H9 (cell line): ENCODE measurements around the gene TEX26. TPM values are rescaled to one million over a fixed set of nuclear protein-coding genes. Genes with fewer than 3 reads are reported as not detected.

Source experiments
- DNase-seq: peaks from one replicate; pipeline ENCODE4 v3.0.0-alpha.2; 2017
- H2AFZ ChIP-seq: one replicate; pipeline ENCODE4 v1.6.1; 2013; ENCODE audit warnings: mild to moderate bottlenecking, low read length, control low read depth, moderate library complexity
- H2AK5ac ChIP-seq: 2 replicates; pipeline ENCODE4 v1.6.1; 2013; ENCODE audit warnings: low read length, control low read depth, mixed read lengths; ENCODE audit not compliant: insufficient read length
- H2BK120ac ChIP-seq: one replicate; pipeline ENCODE4 v1.6.1; 2013; ENCODE audit warnings: low read depth, mild to moderate bottlenecking, low read length, control low read depth, inconsistent platforms; ENCODE audit not compliant: poor library complexity, severe bottlenecking
- H2BK12ac ChIP-seq: 2 replicates; pipeline ENCODE4 v1.6.1; 2013; ENCODE audit warnings: low read length, control low read depth, mixed read lengths, low read depth; ENCODE audit not compliant: insufficient read length
- H2BK15ac ChIP-seq: 2 replicates; pipeline ENCODE4 v1.6.1; 2013; ENCODE audit warnings: low read depth, low read length, control low read depth
- H2BK20ac ChIP-seq: one replicate; pipeline ENCODE4 v1.6.1; 2013; ENCODE audit warnings: low read depth, mild to moderate bottlenecking, low read length, control low read depth, inconsistent platforms; ENCODE audit not compliant: poor library complexity, severe bottlenecking
- H2BK5ac ChIP-seq: 2 replicates; pipeline ENCODE4 v1.6.1; 2013; ENCODE audit warnings: low read length, control low read depth, mixed read lengths; ENCODE audit not compliant: insufficient read length
- H3K14ac ChIP-seq: 2 replicates; pipeline ENCODE4 v1.6.1; 2013; ENCODE audit warnings: low read length, control low read depth; ENCODE audit not compliant: insufficient read depth
- H3K18ac ChIP-seq: 2 replicates; pipeline ENCODE4 v1.6.1; 2013; ENCODE audit warnings: low read depth, mild to moderate bottlenecking, mixed read lengths, low read length, control low read depth; ENCODE audit not compliant: insufficient read length
- H3K23ac ChIP-seq: 2 replicates; pipeline ENCODE4 v1.6.1; 2013; ENCODE audit warnings: low read length, control low read depth, mixed read lengths, low read depth; ENCODE audit not compliant: insufficient read length
- H3K23me2 ChIP-seq: 2 replicates; pipeline ENCODE4 v1.6.1; 2013; ENCODE audit warnings: low read depth, mild to moderate bottlenecking, mixed read lengths, low read length, control low read depth; ENCODE audit not compliant: insufficient read length, poor library complexity, severe bottlenecking
- H3K27ac ChIP-seq: 2 replicates; pipeline ENCODE4 v1.5.1; 2013; ENCODE audit warnings: low read length, control low read depth, mixed read lengths, low read depth; ENCODE audit not compliant: insufficient read length
- H3K27me3 ChIP-seq: 2 replicates; pipeline ENCODE4 v1.6.1; 2013; ENCODE audit warnings: low read length, control low read depth, inconsistent platforms; ENCODE audit not compliant: insufficient read depth
- H3K4ac ChIP-seq: 2 replicates; pipeline ENCODE4 v1.6.1; 2013; ENCODE audit warnings: low read depth, mild to moderate bottlenecking, control low read depth, inconsistent platforms, low read length, moderate library complexity
- H3K4me1 ChIP-seq: 2 replicates; pipeline ENCODE4 v1.6.1; 2013; ENCODE audit warnings: low read length, control low read depth, inconsistent platforms; ENCODE audit not compliant: insufficient read depth
- H3K4me2 ChIP-seq: 2 replicates; pipeline ENCODE4 v1.6.1; 2013; ENCODE audit warnings: low read length, control low read depth, mixed read lengths; ENCODE audit not compliant: insufficient read length, insufficient read depth
- H3K56ac ChIP-seq: 2 replicates; pipeline ENCODE4 v1.6.1; 2013; ENCODE audit warnings: low read depth, mild to moderate bottlenecking, mixed read lengths, low read length, control low read depth; ENCODE audit not compliant: insufficient read length
- H3K79me1 ChIP-seq: 2 replicates; pipeline ENCODE4 v1.6.1; 2013; ENCODE audit warnings: low read depth, mild to moderate bottlenecking, moderate library complexity, low read length, control low read depth, inconsistent platforms; ENCODE audit not compliant: insufficient read depth, poor library complexity, severe bottlenecking
- H3K79me2 ChIP-seq: 2 replicates; pipeline ENCODE4 v1.6.1; 2013; ENCODE audit warnings: low read length, control low read depth, inconsistent platforms; ENCODE audit not compliant: insufficient read depth
- H3K9ac ChIP-seq: 2 replicates; pipeline ENCODE4 v1.6.1; 2013; ENCODE audit warnings: low read length, control low read depth, mixed read lengths; ENCODE audit not compliant: insufficient read length; ENCODE audit errors: extremely low read depth
- H3K9me3 ChIP-seq: one replicate; pipeline ENCODE4 v1.6.1; 2013; ENCODE audit warnings: low read depth, low read length, inconsistent platforms; ENCODE audit not compliant: control insufficient read depth
- H3T11ph ChIP-seq: one replicate; pipeline ENCODE4 v1.6.1; 2013; ENCODE audit warnings: mild to moderate bottlenecking, low read length, control low read depth, inconsistent platforms
- H4K20me1 ChIP-seq: one replicate; pipeline ENCODE4 v1.6.1; 2013; ENCODE audit not compliant: control insufficient read depth, insufficient read length, insufficient read depth
- H4K5ac ChIP-seq: 2 replicates; pipeline ENCODE4 v1.6.1; 2013; ENCODE audit warnings: low read depth, mild to moderate bottlenecking, mixed read lengths, low read length, control low read depth; ENCODE audit not compliant: insufficient read length
- H4K8ac ChIP-seq: replicated peaks from 2 replicates; pipeline ENCODE4 v1.6.1; 2013; ENCODE audit warnings: low read length, control low read depth, mixed read lengths, low read depth; ENCODE audit not compliant: insufficient read length
- H4K91ac ChIP-seq: 2 replicates; pipeline ENCODE4 v1.6.1; 2013; ENCODE audit warnings: low read depth, mild to moderate bottlenecking, moderate library complexity, mixed read lengths, low read length, control low read depth; ENCODE audit not compliant: insufficient read length
- H3K27ac Mint-ChIP-seq, 3 experiments: 2 replicates in 2 of 3; 3 replicates in 1 of 3; pipeline ENCODE4 v1.8.0; 2020 to 2021; ENCODE audit warnings: mixed read lengths in 3 of 3, mild to moderate bottlenecking in 1 of 3, moderate library complexity in 1 of 3
- H3K27me3 Mint-ChIP-seq: 2 replicates; pipeline ENCODE4 v1.8.0; 2021; ENCODE audit warnings: low read depth, mild to moderate bottlenecking, moderate library complexity, mixed read lengths
- H3K36me3 Mint-ChIP-seq, 3 experiments: 2 replicates in 2 of 3; 3 replicates in 1 of 3; pipeline ENCODE4 v1.8.0; 2020 to 2021; ENCODE audit warnings: low read depth in 3 of 3, mixed read lengths in 3 of 3; ENCODE audit not compliant: insufficient read depth in 1 of 3
- H3K4me1 Mint-ChIP-seq, 2 experiments: 2 replicates each; pipeline ENCODE4 v1.8.0; 2020; ENCODE audit warnings: mixed read lengths in 2 of 2
- H3K4me3 Mint-ChIP-seq, 2 experiments: 2 replicates in 1 of 2; 3 replicates in 1 of 2; pipeline ENCODE4 v1.8.0; 2020 to 2021; ENCODE audit warnings: mild to moderate bottlenecking in 2 of 2, mixed read lengths in 2 of 2, moderate library complexity in 1 of 2
- H3K9me3 Mint-ChIP-seq, 2 experiments: 2 replicates in 1 of 2; 3 replicates in 1 of 2; pipeline ENCODE4 v1.8.0; 2020; ENCODE audit warnings: mild to moderate bottlenecking in 2 of 2, mixed read lengths in 2 of 2, moderate library complexity in 1 of 2
- CTCF ChIP-seq: fragments of 200-600 bp; sonication (generic); conservative IDR thresholded peaks from 3 replicates; pipeline ENCODE4 v1.8.0; 2021; ENCODE audit warnings: antibody characterized with exemption, mild to moderate bottlenecking
- WGBS: extraction: QIAGEN DNeasy Blood & Tissue Kit; methylation state at CpG from one replicate; pipeline ENCODE4 v1.1.7; 2013; ENCODE audit warnings: missing lambda C conversion rate, low lambda C conversion rate, mixed read lengths; ENCODE audit not compliant: insufficient read length; ENCODE audit errors: extremely low coverage; 5-methylcytosine and 5-hydroxymethylcytosine counted together
- total RNA-seq: library from RNA; stranded (reverse); gene quantifications from 2 replicates; pipeline ENCODE4 v1.2.1, GENCODE V29; 2021

The TEX26 gene
- total RNA-seq, 1 experiment from 2014 or later: not detected

GRCh38 chr13:30943881-30944280 lies 11.4 kb downstream of the TEX26 start:
- Histone ChIP-seq H3K23ac (no peak overlapping the region), H4K20me1 (no peaks in the 10 kb centered on the region), H3K4me1 (no peaks in the 10 kb centered on the region), H3K56ac (no peak overlapping the region), H3K79me2 (no peaks in the 10 kb centered on the region), H3K9me3 (no peaks in the 10 kb centered on the region), H4K8ac (no peak overlapping the region), H4K91ac (no peak overlapping the region), H3K23me2 (no peaks in the 10 kb centered on the region), H2BK5ac (no peak overlapping the region), H3K79me1 (no peaks in the 10 kb centered on the region), H3T11ph (no peak overlapping the region), H3K27ac (no peak overlapping the region), H2AK5ac (no peak overlapping the region), H3K27me3 (no peaks in the 10 kb centered on the region), H4K5ac (no peak overlapping the region), H2BK15ac (no peak overlapping the region), H2BK20ac (no peak overlapping the region), H2BK120ac (no peak overlapping the region), H2BK12ac (no peak overlapping the region), H2AFZ (no peak overlapping the region), H3K4ac (no peak overlapping the region), H3K14ac (no peak overlapping the region), H3K18ac (no peak overlapping the region), H3K9ac (no peak overlapping the region), H3K4me2 (no peak overlapping the region)
- Mint-ChIP-seq H3K4me1 (peaks cover 0 to 8% of the 10 kb centered on the region in 2 experiments; a peak in 2 of 4 replicates), H3K27ac (no peak overlapping the region), H3K9me3 (peaks cover 7 to 23% of the 10 kb centered on the region in 2 experiments), H3K36me3 (peaks cover 2 to 20% (median 4%) of the 10 kb centered on the region in 3 experiments; a peak in 4 of 7 replicates), H3K27me3 (0 out of 2 replicates have a peak, but pooled peaks cover 1% of the 10 kb centered on the region), H3K4me3 (no peak overlapping the region)
- no CpG with 5 or more reads among the region's 3 CpGs for WGBS
- DNase-seq: no peak
- no peak for TF ChIP-seq CTCF
